Measurements from ENCODE around the gene AUP1.

DNA sequence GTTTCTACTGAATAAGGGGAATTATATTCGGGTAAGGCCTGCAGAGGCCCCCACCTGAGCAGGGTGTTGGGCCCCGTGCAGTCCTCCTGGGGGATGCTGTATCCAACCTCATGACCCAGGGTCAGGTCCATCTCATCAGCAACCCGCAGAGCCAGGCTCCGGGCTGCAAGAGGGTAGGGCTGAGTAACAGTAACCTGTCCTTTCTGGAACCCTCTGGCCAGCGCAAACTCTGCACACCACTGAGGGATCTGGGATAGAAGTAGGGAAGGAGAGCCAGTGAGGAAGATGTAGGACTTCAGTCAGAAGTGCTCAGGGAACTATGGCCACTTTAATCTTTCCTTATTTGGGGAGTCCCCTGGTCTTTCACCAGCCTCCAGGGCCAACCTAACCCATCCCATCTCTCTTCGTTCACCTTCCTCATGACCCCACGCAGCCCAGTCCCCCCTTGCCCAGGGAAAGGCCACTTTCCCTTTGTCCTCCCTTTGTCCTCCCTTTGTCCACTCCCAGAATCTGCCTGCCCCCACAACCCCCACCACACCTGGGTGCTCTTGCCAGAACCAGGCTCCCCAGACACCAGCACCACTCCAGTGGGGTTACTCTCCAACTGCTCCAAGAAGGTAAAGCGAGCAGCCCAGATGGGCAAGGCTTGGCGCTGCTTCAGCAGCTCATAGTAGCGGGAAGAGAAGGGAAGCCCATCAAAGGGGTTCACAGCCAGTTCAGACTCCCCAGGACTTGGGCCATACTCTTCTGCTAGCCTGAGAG lies 4.4 kb downstream of the AUP1 start:
- TF ChIP-seq, protein P1, sequence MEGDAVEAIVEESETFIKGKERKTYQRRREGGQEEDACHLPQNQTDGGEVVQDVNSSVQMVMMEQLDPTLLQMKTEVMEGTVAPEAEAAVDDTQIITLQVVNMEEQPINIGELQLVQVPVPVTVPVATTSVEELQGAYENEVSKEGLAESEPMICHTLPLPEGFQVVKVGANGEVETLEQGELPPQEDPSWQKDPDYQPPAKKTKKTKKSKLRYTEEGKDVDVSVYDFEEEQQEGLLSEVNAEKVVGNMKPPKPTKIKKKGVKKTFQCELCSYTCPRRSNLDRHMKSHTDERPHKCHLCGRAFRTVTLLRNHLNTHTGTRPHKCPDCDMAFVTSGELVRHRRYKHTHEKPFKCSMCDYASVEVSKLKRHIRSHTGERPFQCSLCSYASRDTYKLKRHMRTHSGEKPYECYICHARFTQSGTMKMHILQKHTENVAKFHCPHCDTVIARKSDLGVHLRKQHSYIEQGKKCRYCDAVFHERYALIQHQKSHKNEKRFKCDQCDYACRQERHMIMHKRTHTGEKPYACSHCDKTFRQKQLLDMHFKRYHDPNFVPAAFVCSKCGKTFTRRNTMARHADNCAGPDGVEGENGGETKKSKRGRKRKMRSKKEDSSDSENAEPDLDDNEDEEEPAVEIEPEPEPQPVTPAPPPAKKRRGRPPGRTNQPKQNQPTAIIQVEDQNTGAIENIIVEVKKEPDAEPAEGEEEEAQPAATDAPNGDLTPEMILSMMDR (IDR thresholded peaks at IDR 0.05): no peak
- TF ChIP-seq POLR2A (IDR thresholded peaks at IDR 0.05): no peak
